Prostate gland (tissue), 2 donors: ENCODE results near the gene C10orf62.

Experiments used
- CTCF ChIP-seq, 4 experiments: fragments of 200-600 bp in 2 of 4; fragments of 450-650 bp in 2 of 4; sonication (generic) in 2 of 4; IDR thresholded peaks; 1 replicate in 3 of 4; 2 replicates in 1 of 4; pipeline ENCODE4 v1.5.1; 2016 to 2019; ENCODE audit warnings: antibody characterized with exemption in 4 of 4, mild to moderate bottlenecking in 2 of 4, moderate library complexity in 2 of 4
- POLR2A ChIP-seq: fragments of 450-650 bp; IDR thresholded peaks from one replicate; pipeline ENCODE4 v1.6.1; 2016; ENCODE audit warnings: antibody characterized with exemption, mild to moderate bottlenecking
- POLR2AphosphoS5 ChIP-seq: sonication (generic); formaldehyde crosslinking; IDR thresholded peaks from one replicate; pipeline ENCODE4 v1.6.1; 2017; ENCODE audit warnings: antibody characterized with exemption

DNA sequence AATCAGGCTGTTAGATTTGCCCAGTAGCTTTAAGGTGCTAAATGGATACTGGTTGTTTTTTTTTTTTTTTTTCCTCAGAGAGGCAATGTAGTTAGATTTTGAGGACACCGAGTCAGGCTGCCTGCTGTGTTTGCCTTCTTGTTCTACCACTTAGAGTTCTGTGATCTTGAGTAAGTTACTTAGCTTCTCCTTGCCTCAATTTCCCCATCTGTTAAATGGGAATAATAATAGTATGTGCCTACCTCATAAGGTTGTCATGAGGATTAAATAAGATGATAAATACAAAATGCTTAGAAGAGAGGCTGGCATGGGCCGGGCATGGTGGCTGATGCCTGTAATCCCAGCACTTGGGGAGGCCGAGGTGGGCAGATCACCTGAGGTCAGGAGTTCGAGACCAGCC lies 29.2 kb downstream of the C10orf62 start:
- TF ChIP-seq POLR2AphosphoS5 (no peak), POLR2A (no peak), CTCF (IDR thresholded peaks at IDR 0.05) (no peak)
